GM12874 (cell line): Measurements from ENCODE around the gene MTUS2.

Source experiments
- CTCF ChIP-seq: IDR thresholded peaks from 2 replicates; pipeline ENCODE4 v1.5.1; 2011; ENCODE audit warnings: low read depth, mild to moderate bottlenecking, control low read depth, low read length, moderate library complexity; ENCODE audit not compliant: insufficient read depth

Gene MTUS2

GRCh38 chr13:29546662-29547061 is 726.5 kb downstream of the MTUS2 start:
- TF ChIP-seq CTCF: no peak

- TF ChIP-seq CTCF: no peak
These were observed 727.0 kb downstream of the MTUS2 start for GRCh38 chr13:29547153-29547552.

- TF ChIP-seq CTCF: no peak
These were observed 728.6 kb downstream of the MTUS2 start for GRCh38 chr13:29548722-29549121.

GRCh38 chr13:29550430-29550988 is 730.4 kb downstream of the MTUS2 start:
- no peak for TF ChIP-seq CTCF

- no peak for TF ChIP-seq CTCF
These were observed 731.1 kb downstream of the MTUS2 start for GRCh38 chr13:29551214-29551613.
